ENCODE results near the gene LSM14B.

Gene LSM14B

DNA sequence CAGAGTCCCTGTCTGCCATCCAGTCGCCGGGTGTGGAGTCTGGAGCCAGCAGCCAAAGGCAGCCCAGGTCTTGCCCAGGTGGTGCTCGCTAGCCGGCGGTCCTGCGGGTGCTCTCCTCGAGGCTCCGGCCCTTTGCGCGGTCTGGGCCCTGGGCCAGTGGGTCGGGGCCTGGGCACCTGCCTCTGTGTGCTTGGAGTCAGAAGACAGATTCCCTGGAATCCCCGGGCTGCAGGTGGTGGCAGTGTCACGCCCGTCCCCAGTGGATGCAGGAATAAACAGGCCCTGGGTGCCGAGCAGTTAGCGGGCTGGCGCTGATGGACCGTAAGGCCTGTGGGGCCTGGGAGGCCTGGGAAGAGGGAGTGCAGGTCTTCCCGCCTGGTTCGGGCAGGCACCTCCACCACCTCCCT, 26.6 kb downstream of the LSM14B start:
- TF ChIP-seq, protein P1, sequence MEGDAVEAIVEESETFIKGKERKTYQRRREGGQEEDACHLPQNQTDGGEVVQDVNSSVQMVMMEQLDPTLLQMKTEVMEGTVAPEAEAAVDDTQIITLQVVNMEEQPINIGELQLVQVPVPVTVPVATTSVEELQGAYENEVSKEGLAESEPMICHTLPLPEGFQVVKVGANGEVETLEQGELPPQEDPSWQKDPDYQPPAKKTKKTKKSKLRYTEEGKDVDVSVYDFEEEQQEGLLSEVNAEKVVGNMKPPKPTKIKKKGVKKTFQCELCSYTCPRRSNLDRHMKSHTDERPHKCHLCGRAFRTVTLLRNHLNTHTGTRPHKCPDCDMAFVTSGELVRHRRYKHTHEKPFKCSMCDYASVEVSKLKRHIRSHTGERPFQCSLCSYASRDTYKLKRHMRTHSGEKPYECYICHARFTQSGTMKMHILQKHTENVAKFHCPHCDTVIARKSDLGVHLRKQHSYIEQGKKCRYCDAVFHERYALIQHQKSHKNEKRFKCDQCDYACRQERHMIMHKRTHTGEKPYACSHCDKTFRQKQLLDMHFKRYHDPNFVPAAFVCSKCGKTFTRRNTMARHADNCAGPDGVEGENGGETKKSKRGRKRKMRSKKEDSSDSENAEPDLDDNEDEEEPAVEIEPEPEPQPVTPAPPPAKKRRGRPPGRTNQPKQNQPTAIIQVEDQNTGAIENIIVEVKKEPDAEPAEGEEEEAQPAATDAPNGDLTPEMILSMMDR (IDR thresholded peaks at IDR 0.05) = no peak
- Histone ChIP-seq H3K36me3 (no peaks in the 10 kb centered on the region), H3K4me3 (ENCODE audit: low read depth in 1 of 2, low read length in 1 of 2) (no peak overlapping the region), H3K9me3 (no peaks in the 10 kb centered on the region), H3K27me3 (peaks cover 12% of the 10 kb centered on the region), H3K4me1 (ENCODE audit: control insufficient read depth in 1 of 2, insufficient read depth in 1 of 2, low read depth in 1 of 2, low read length in 1 of 2) (peaks cover 14 to 15% of the 10 kb centered on the region in 2 experiments), H3K27ac (no peak overlapping the region)

DNA sequence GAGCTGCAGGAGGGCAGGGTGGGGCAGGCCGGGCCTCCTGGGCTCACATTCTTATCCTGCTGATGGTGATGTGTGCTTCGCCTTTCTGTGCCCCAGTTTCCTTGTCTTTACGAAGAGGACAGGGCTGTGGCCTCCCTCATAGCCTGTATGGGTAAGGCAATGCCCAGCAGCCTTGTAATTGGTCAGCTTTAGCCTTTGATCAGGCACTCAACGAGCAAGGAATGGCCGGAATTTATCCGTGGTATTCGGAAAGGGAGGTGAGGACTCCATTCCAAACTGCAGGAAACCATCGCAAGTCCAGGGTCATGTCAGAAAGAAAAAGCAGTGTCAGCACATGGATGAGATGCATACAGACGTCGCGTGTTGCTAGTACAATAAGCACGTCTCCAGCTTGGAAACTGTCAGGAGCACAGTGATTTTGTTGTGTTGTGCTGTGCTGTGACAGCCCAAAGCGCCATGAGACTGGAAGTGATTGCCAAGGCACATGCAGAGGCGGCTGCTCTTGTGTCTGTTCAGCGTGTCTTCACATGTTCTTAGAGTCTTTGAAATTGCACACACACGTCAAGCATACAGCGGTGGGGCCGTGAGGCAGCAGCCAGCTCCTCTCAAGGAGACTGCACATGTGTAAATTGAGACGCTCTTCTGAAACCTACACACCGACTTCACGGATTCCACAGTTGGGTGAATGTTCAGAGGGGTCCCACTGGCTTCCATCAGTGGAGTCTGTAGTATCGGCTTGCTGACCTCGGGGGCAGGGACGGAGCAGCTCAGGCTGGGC, 27.4 kb downstream of the LSM14B start:
- TF ChIP-seq, protein P1 (IDR thresholded peaks at IDR 0.05) = no peak
- no peaks in the 10 kb centered on the region for H3K36me3 ChIP-seq
- H3K4me1 ChIP-seq (ENCODE audit: control insufficient read depth in 1 of 2, insufficient read depth in 1 of 2, low read depth in 1 of 2, low read length in 1 of 2) = peaks cover 9% of the 10 kb centered on the region in 2 experiments
- no peak overlapping the region for H3K4me3 ChIP-seq (ENCODE audit: low read depth in 1 of 2, low read length in 1 of 2)
- no peaks in the 10 kb centered on the region for H3K9me3 ChIP-seq
- H3K27ac ChIP-seq = no peak overlapping the region
- H3K27me3 ChIP-seq = peaks cover 7% of the 10 kb centered on the region

DNA sequence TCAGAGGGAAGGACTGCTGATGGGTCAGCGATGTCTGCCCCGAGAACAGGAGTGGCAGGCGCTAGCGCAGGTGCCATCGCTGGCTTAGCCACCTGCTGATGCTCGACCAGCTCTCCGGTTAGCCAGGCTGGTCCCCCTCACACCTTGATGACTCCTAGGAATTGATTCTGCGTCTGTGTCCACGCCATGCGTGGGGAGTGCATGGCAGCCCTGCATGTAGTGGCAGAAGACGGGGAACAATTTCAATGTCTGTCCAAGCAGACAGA, 28.0 kb downstream of the LSM14B start:
- H3K4me1 ChIP-seq (ENCODE audit: control insufficient read depth in 1 of 2, insufficient read depth in 1 of 2, low read depth in 1 of 2, low read length in 1 of 2) = peaks cover 4% of the 10 kb centered on the region in 2 experiments
- H3K9me3 ChIP-seq = no peaks in the 10 kb centered on the region
- H3K27me3 ChIP-seq = peaks cover 2% of the 10 kb centered on the region
- no peaks in the 10 kb centered on the region for H3K36me3 ChIP-seq
- no peak overlapping the region for H3K27ac ChIP-seq
- no peak overlapping the region for H3K4me3 ChIP-seq (ENCODE audit: low read depth in 1 of 2, low read length in 1 of 2)
- TF ChIP-seq, protein P1 (IDR thresholded peaks at IDR 0.05) = no peak

DNA sequence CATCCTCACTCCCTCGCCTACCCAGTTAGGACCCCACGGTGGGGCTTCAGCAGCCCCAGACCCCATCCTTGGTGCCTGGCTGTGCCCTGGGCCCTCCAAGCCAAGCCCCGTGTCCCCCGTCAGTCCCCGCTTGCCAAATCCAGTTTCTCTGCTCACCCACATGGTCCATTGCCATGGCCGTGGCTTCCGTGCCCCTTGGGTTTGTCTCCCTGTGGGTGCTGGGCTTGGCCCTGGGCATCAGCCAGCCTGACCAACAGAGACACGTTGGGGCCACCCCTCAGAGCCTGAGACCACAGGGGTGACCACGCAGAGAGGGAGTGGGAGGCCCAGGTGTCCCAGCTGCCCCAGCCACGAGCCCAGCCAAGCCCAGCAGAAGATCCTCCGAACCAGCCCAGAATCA, 28.9 kb downstream of the LSM14B start:
- Histone ChIP-seq H3K36me3 (no peaks in the 10 kb centered on the region), H3K4me1 (ENCODE audit: control insufficient read depth in 1 of 2, insufficient read depth in 1 of 2, low read depth in 1 of 2, low read length in 1 of 2) (no peaks in the 10 kb centered on the region)
- TF ChIP-seq, protein P1 (IDR thresholded peaks at IDR 0.05) = no peak

DNA sequence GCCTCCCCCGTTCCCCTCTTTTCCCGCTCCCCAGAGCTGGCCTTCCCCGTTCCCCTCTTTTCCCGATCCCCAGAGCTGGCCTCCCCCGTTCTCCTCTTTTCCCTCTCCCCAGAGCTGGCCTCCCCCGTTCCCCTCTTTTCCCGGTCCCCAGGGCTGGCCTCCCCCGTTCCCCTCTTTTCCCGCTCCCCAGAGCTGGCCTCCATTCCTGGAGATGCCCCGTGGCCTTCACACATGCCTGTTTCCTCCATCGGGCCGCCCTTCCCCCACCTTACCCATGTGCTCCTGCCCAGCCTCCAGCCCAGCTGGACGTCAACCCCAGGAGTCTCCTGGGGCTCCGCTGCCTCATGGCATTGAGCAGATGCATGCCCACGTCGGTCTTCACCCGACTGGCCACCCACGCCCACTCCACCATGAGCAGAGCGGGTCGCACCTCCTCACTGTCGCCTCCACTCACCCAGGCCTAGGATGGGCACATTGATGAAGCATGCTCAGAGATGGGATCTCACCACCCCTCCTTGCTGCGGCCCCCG, 29.6 kb downstream of the LSM14B start:
- Histone ChIP-seq H3K36me3 (no peaks in the 10 kb centered on the region), H3K9me3 (no peaks in the 10 kb centered on the region), H3K27me3 (no peaks in the 10 kb centered on the region), H3K4me1 (ENCODE audit: control insufficient read depth in 1 of 2, insufficient read depth in 1 of 2, low read depth in 1 of 2, low read length in 1 of 2) (peaks cover 0 to 4% of the 10 kb centered on the region in 2 experiments), H3K27ac (no peak overlapping the region), H3K4me3 (ENCODE audit: low read depth in 1 of 2, low read length in 1 of 2) (no peak overlapping the region)
- TF ChIP-seq, protein P1 (IDR thresholded peaks at IDR 0.05) = no peak

More for the DNA sequence above, 28.9 kb downstream of the LSM14B start:
- Histone ChIP-seq H3K27ac (no peak overlapping the region), H3K4me3 (ENCODE audit: low read depth in 1 of 2, low read length in 1 of 2) (no peak overlapping the region), H3K9me3 (no peaks in the 10 kb centered on the region), H3K27me3 (no peaks in the 10 kb centered on the region)

Measured in neutrophil (primary cell).